Motor neuron (in vitro differentiated cells): ENCODE measurements around the gene CAB39. TPM values are rescaled to one million over a fixed set of nuclear protein-coding genes. Genes with fewer than 3 reads are reported as not detected.
A peak's percentile ranks its signal among the peaks of the same experiment; 100 is the strongest.

Experiments
- ATAC-seq, 8 experiments: fragments of 200-7000 bp; cut with Tn5 transposase; replicated peaks in 6 of 8; 2 replicates each; pipeline ENCODE4 v1.8.0; 2021; ENCODE audit warnings: mild to moderate bottlenecking in 8 of 8, moderate library complexity in 8 of 8
- H3K27ac ChIP-seq, 2 donors: fragments of 250-450 bp; sonication (Bioruptor Pico); 2 replicates each; pipeline ENCODE4 v1.9.0; 2021; ENCODE audit warnings: antibody characterized with exemption in 2 of 2, mild to moderate bottlenecking in 2 of 2, moderate library complexity in 1 of 2
- H3K4me1 ChIP-seq, 2 donors: fragments of 250-450 bp; sonication (Bioruptor Pico); replicated peaks in 1 of 2; 2 replicates each; pipeline ENCODE4 v1.6.1; 2021; ENCODE audit warnings: antibody characterized with exemption in 2 of 2, mild to moderate bottlenecking in 2 of 2, moderate library complexity in 1 of 2
- H3K4me3 ChIP-seq, 5 donors: fragments of 250-450 bp; sonication (Bioruptor Pico); 2 replicates each; pipeline ENCODE4 v1.9.0; 2021; ENCODE audit warnings: antibody characterized with exemption in 5 of 5, mild to moderate bottlenecking in 5 of 5, moderate library complexity in 4 of 5
- WGBS, 10 experiments: fragments of 450-650 bp; shearing (Covaris generic); methylation state at CpG; one replicate each; pipeline ENCODE4 v1.0.0; 2022; 5-methylcytosine and 5-hydroxymethylcytosine counted together
- in situ Hi-C, 9 experiments: fragments of 400-800 bp; cut with MboI; loops; one replicate each; pipeline ENCODE4 v1.15.0; 2021; ENCODE audit warnings: low sequenced_read_pairs in 9 of 9, low pct_unique_long_range_greater_than_20kb in 2 of 9; ENCODE audit not compliant: unreplicated experiment in 9 of 9
- total RNA-seq, 8 experiments: library from RNA; unstranded; fragments of 300-600 nt; gene quantifications; 2 replicates each; pipeline versions ENCODE4 v1.2.3 to v1.2.4, GENCODE V29; 2022

The CAB39 gene
- 10 to 100 TPM; 33.2 to 75.1 (median 40.4) TPM for total RNA-seq

GRCh38 chr2:230712443-230713330, at the start of gene CAB39:
Gene CAB39 (plus strand): TSS chr2:230712842. CDS start chr2:230760002, 47,160 bp downstream.
- WGBS, 10 experiments, result 0 to 10% (median 0%) methylated on average over 1 to 10 of the region's 110 CpGs; no CpG with 5 or more reads in 3 of the 10 experiments
- peak; percentile 77 to 94 (median 91) for ATAC-seq
- peaks cover 0 to 11% of the 10 kb centered on the region in 2 donors for H3K4me1 ChIP-seq
- H3K27ac ChIP-seq, result peak within 1 kb of the TSS; percentile 88 to 90
- in situ Hi-C loops, result no loop called here
- H3K4me3 ChIP-seq, result peak within 1 kb of the TSS; percentile 84 to 96 (median 93)

- peak in 2 of 8 experiments; percentile 28 to 35 for ATAC-seq
- Histone ChIP-seq H3K4me1 (no peaks in the 10 kb centered on the region), H3K27ac (no peak overlapping the region), H3K4me3 (no peak overlapping the region)
- 89 to 100% methylated on average over 1 to 2 of the region's 4 CpGs; no CpG with 5 or more reads in 8 of the 10 experiments for WGBS, 10 experiments
- in situ Hi-C loops, result no loop called here
These were observed 48.5 kb upstream of the CAB39 start for GRCh38 chr2:230664128-230664527.

GRCh38 chr2:230664844-230665243, 47.8 kb upstream of the CAB39 start:
- Histone ChIP-seq H3K4me1 (no peaks in the 10 kb centered on the region), H3K27ac (no peak overlapping the region), H3K4me3 (no peak overlapping the region)
- 60 to 100% (median 81%) methylated on average over 1 to 6 of the region's 7 CpGs; no CpG with 5 or more reads in 3 of the 10 experiments for WGBS, 10 experiments
- no peak for ATAC-seq
- in situ Hi-C loops, result no loop called here

- peak in 1 of 8 experiments; percentile 32 for ATAC-seq
- in situ Hi-C loops, result no loop called here
- Histone ChIP-seq H3K4me1 (no peaks in the 10 kb centered on the region), H3K27ac (no peak overlapping the region), H3K4me3 (no peak overlapping the region)
- 76 to 100% (median 94%) methylated on average over 1 to 7 of the region's 8 CpGs; no CpG with 5 or more reads in 4 of the 10 experiments for WGBS, 10 experiments
These were observed 47.4 kb upstream of the CAB39 start for GRCh38 chr2:230665263-230665691.

- H3K27ac ChIP-seq, result no peak overlapping the region
- no peaks in the 10 kb centered on the region for H3K4me1 ChIP-seq
- 67 to 100% (median 87%) methylated on average over 1 to 3 of the region's 8 CpGs; no CpG with 5 or more reads in 3 of the 10 experiments for WGBS, 10 experiments
- no peak for ATAC-seq
- no peak overlapping the region for H3K4me3 ChIP-seq
- in situ Hi-C loops, result no loop called here
These were observed 46.2 kb upstream of the CAB39 start for GRCh38 chr2:230666446-230666845.

GRCh38 chr2:230666885-230667712, 45.5 kb upstream of the CAB39 start:
- Histone ChIP-seq H3K4me1 (no peaks in the 10 kb centered on the region), H3K4me3 (no peak overlapping the region), H3K27ac (no peak overlapping the region)
- 40 to 100% (median 50%) methylated on average over 1 to 8 of the region's 9 CpGs; no CpG with 5 or more reads in 3 of the 10 experiments for WGBS, 10 experiments
- peak in 4 of 8 experiments; percentile 40 to 71 (median 56) for ATAC-seq
- in situ Hi-C loops, result no loop called here

GRCh38 chr2:230668184-230668938, 44.3 kb upstream of the CAB39 start:
- peak in 2 of 8 experiments; percentile 20 to 73 for ATAC-seq
- in situ Hi-C loops, result no loop called here
- no peaks in the 10 kb centered on the region for H3K4me1 ChIP-seq
- no peak overlapping the region for H3K4me3 ChIP-seq
- H3K27ac ChIP-seq, result no peak overlapping the region
- 67 to 80% (median 80%) methylated on average over 2 to 5 of the region's 12 CpGs; no CpG with 5 or more reads in 7 of the 10 experiments for WGBS, 10 experiments

- Histone ChIP-seq H3K4me3 (no peak overlapping the region), H3K27ac (no peak overlapping the region), H3K4me1 (no peaks in the 10 kb centered on the region)
- no peak for ATAC-seq
- in situ Hi-C loops, result no loop called here
- WGBS, 10 experiments, result 80 to 100% (median 89%) methylated on average over 1 of the region's 2 CpGs; no CpG with 5 or more reads in 7 of the 10 experiments
These were observed 43.7 kb upstream of the CAB39 start for GRCh38 chr2:230668939-230669303.

GRCh38 chr2:230669386-230669950, 43.2 kb upstream of the CAB39 start:
- ATAC-seq, result no peak
- WGBS, 10 experiments, result 65 to 100% (median 81%) methylated on average over 1 to 8 of the region's 8 CpGs; no CpG with 5 or more reads in 4 of the 10 experiments
- H3K27ac ChIP-seq, result no peak overlapping the region
- no peaks in the 10 kb centered on the region for H3K4me1 ChIP-seq
- in situ Hi-C loops, result no loop called here
- H3K4me3 ChIP-seq, result no peak overlapping the region

- Histone ChIP-seq H3K4me3 (no peak overlapping the region), H3K4me1 (no peaks in the 10 kb centered on the region), H3K27ac (no peak overlapping the region)
- peak in 3 of 8 experiments; percentile 13 to 49 (median 43) for ATAC-seq
- 0 to 64% (median 51%) methylated on average over 1 to 4 of the region's 4 CpGs; no CpG with 5 or more reads in 3 of the 10 experiments for WGBS, 10 experiments
- in situ Hi-C loops, result no loop called here
These were observed 41.5 kb upstream of the CAB39 start for GRCh38 chr2:230671117-230671516.

- 33 to 100% (median 79%) methylated on average over 1 to 11 of the region's 12 CpGs for WGBS, 10 experiments
- H3K4me1 ChIP-seq, result no peaks in the 10 kb centered on the region
- no peak overlapping the region for H3K4me3 ChIP-seq
- no peak for ATAC-seq
- H3K27ac ChIP-seq, result no peak overlapping the region
- in situ Hi-C loops, result no loop called here
These were observed 39.8 kb upstream of the CAB39 start for GRCh38 chr2:230672836-230673235.

- H3K4me1 ChIP-seq, result no peaks in the 10 kb centered on the region
- no peak for ATAC-seq
- H3K27ac ChIP-seq, result no peak overlapping the region
- in situ Hi-C loops, result no loop called here
- WGBS, 10 experiments, result 100% methylated on average over 1 of the region's 2 CpGs; no CpG with 5 or more reads in 7 of the 10 experiments
- H3K4me3 ChIP-seq, result no peak overlapping the region
These were observed 38.2 kb upstream of the CAB39 start for GRCh38 chr2:230674401-230674800.
